SK-N-DZ (cell line): ENCODE results near the gene SLC19A3.
"Not testable (repeated sequence)": the region's sequence is repeated elsewhere in the genome, so short reads cannot be mapped to it uniquely, and the experiment has no call there.

Experiments used
- DNase-seq: peaks from one replicate; pipeline ENCODE4 v3.0.0-alpha.2; 2015; ENCODE audit warnings: low spot score

SLC19A3 gene

DNA sequence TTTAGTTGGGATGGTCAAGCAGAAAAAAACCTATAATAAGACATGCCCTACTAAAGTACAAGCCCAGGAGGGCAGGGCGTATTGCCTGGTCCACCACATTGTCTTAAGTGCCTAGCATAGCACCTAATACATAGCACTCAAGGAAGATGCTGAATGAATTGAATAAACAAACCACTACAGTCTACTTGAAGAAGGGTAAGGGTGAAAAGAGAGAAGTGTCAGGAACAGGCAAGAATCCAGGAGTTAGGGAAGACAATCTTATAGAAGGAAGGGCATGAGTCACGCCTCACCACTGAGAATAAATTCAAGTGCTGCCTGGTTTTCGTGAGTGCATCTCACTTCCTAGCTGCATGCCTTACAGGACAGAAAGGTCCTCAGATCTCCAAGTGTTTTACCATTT, 13.9 kb downstream of the SLC19A3 start:
- DNase-seq: no peak

GRCh38 chr2:227703280-227703732, 14.5 kb downstream of the SLC19A3 start:
- no peak for DNase-seq

DNA sequence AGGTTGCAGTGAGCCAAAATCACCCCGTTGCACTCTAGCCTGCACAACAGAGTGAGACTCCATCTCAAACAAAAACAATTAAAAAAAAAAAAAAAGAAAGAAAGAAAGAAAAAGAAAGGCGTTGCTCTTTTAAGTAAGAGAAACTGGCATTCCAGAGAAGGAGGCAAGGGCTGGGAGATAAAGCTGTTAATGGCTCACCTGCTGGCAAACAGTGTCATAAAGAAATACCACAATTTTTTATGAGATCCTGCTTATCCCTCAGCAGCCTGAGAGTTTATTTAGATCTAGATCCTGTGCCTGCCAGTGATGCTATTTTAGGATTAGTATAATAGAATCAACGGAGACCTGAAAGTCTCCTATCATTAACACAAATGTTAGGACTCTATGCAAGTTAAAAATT, 16.3 kb downstream of the SLC19A3 start:
- DNase-seq: no peak

DNA sequence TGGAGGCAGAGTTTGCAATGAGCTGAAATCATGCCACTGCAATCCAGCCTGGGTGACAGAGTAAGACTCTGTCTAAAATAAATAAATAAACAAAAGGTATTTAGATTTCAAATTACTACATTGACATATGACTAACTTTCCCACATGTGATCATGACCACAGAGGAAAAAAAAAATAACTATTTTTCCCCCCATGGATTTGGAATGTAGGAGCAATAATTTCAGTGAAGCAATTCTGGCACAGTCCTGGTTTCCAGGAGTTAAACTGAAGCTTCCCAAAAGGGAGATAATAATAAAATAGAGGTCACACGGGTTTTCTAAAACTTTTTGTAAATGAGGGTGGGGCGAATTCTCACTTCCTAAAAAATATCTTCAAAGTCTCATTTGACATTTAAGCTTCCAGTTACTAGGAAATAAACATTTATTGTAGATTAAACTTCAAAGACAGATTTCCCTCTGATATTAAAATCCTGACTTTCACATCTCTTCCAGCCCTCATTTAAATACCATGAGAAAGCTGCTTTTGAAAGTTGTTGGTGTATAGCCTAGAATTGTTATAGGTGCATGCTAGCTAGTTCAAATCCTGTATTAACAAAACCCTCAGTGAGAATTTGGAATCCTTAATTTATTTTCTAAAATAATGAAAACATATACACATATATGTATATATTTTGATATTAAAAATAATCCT, 20.7 kb downstream of the SLC19A3 start:
- DNase-seq: no peak

GRCh38 chr2:227687189-227687588, 30.6 kb downstream of the SLC19A3 start:
- no peak for DNase-seq

DNA sequence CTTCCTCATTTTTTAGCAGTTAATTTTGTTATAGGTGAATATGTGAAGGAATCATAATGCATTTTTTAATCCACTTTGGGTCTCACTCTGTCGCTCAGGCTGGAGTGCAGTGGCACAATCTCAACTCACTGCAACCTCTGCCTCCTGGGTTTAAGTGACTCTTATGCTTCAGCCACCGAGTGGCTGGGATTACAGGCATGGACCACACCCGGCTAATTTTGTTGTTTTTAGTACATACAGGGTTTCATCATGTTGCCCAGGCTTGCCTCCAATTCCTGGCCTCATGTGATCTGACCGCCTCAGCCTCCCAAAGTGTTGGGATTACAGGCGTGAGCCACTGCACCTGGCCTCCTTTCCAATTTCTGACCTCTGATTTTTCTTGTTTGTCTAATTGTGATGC, 33.6 kb downstream of the SLC19A3 start:
- no peak for DNase-seq

- DNase-seq: no peak
These were observed 39.9 kb downstream of the SLC19A3 start for GRCh38 chr2:227677928-227678327.

- DNase-seq: no peak
These were observed 43.3 kb downstream of the SLC19A3 start for GRCh38 chr2:227674485-227674884.

- DNase-seq: not testable (repeated sequence)
These were observed 44.2 kb downstream of the SLC19A3 start for GRCh38 chr2:227673620-227674019.

DNA sequence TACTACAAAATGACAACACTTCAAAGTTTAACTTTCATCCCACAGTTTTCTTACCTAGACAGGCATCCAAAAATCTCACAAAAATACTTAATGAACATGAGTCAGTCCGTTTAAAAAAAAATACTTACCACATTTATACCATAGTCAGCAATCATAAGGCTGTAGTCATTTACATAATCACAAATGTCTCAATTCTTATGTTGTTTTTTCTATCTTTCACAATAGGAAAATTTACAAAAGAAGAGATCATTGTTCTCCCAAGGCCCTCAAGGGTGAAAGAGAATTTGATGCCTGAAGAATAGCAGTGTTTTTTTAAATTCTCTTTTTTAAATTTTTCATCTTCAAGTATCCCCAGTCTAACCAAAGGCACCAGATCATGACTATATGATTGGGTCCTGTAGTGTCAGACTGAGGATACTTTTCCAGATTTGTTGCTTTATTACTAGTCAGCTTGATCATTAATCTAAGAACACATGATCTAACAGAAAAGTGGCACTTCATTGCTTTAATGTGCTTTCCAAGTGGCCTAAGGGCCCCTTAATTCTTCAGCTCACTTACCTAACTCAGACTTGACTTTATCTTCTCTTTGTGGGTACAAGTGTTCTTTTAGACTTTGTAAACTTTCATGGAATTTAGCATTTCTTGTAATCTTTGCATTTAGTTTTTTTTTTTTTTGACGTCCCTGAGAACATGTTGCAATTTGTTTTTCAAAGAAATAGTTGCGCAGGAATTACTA, 46.5 kb downstream of the SLC19A3 start:
- no peak for DNase-seq

DNA sequence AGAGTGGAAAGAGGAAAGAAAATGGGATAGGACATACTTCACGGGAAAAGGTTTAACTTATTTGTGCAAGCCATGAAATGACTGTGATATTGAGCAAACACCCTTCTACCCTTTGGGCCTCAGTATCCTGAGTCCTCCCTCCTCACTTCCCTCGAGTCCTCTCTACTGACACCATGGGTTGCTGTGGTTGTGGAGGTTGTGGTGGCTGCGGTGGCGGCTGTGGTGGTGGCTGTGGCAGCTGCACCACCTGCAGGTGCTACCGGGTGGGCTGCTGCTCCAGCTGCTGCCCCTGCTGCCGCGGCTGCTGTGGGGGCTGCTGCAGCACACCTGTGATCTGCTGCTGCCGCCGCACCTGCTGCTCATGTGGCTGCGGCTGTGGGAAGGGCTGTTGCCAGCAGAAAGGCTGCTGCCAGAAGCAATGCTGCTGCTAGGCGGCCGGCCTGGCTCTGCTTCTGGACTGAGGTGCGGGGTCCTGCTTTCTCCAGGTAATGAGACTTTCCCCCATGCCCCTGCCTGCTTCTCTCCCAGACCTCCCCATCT, 51.1 kb downstream of the SLC19A3 start, which contains the start of gene SCYGR5:
Gene SCYGR5, plus strand, starts transcription at position 174 of the 540 bp plus-strand sequence. Its CDS starts 0 bp downstream, at position 174.
- DNase-seq: not testable (repeated sequence)

- no peak for DNase-seq
These were observed 52.5 kb downstream of the SLC19A3 start for GRCh38 chr2:227665189-227665940.

DNA sequence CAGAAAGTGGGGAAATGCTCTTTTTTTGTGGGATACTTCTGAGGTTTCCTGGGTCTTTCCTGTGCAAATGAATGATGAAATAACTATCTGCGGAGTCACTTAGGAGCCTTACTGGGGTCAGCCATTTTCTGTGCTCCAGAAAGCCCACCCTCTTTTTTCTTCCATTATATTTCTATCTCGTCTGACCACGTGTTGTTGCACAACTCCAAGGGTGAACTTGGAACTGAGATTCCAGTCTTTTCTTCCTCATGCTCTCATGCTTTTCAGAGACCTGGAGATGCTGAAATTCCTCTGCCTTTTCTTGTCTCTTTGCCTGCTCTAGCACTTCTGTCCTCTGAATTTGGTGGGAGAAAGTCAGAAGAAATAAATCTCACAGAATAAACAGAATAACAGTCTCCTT, 56.0 kb downstream of the SLC19A3 start:
- DNase-seq: no peak

DNA sequence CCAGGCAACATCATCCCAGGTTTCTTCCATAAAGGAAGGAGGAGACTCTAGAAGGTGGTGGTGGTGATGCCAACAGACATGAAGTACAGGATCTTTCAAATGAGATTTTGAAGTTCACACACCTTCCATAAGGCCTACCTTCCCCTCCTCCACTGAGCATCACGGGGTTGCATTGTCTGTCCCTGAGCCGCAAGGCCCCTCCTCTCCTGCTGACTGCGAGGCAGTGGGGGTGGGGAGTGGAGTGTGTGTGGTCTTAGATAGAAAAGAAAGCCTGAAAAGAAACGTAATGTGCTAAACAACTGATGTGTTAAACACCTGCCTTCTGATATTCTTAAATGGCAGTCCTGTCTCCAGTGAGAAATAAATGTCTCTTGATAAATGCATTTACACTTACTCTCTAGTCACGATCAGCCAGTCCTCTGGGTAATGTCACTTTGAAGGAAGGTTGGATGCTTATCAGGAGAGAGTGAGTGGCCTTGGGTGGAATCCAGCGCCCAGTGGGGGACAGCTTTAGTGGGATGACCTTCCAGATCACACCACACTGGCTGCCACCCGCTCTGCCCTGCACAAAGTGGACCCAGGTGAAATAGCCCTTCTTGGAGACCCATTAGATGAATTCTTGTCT, 56.7 kb downstream of the SLC19A3 start:
- peak; percentile 87 for DNase-seq

DNA sequence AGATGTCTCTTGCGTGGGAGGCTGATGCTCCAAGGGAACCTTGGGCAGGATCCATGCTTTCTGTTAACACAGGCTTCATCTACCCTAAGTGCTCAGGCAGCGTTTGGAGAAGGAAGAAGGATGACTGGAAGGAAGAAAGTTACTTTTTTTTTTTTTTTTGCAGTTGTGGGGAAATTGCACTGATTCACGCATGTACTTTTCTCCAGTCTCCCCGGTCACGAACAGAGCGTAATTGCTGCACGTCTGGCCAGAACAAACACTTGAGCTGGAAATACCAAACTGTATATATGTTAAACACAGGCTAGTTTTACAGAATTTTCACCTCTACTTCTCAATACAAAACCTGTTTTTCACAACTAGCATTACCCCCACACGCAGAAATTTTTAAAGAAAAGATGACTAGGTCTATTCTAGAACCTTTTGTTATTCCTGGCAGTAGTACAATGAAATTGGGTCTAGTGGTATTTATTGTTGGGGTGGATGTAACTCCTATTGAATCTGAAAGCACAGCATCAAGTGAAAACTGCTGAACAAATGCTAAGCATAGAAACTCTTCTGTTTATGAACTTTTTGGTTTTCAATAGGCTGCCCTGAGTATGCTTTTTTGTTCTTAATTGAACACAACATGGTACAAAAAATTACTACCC, 60.5 kb downstream of the SLC19A3 start:
- no peak for DNase-seq

- no peak for DNase-seq
These were observed 62.4 kb downstream of the SLC19A3 start for GRCh38 chr2:227655454-227655853.

GRCh38 chr2:227654426-227654825, 63.4 kb downstream of the SLC19A3 start:
- no peak for DNase-seq

- no peak for DNase-seq
These were observed 64.4 kb downstream of the SLC19A3 start for GRCh38 chr2:227653419-227653818.

DNA sequence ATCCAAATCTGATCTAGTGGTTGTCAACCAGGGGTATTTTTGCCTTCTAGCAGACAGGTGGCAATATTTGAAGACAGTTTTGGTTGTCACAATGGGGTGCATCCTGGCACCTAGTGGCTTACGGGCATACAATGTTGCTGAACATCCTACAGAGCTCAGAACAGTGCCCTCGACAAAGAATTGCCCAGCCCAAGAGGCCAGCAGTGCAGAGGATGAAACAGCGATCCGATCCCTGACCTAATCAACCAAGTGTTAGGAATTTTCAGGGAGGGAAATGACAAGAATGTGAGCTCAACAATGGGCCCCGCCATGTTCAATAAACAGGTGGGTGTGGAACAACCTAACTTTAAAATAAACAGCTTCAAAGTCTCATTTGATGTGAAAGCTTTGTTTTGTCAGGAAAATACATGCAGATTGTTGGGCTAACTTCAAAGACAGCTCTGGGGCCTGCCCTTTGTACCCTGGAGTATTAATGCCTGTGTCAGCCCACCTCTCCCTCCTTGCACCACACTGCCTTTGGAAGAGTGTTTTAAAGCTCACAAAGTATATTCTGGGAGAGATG, 73.8 kb downstream of the SLC19A3 start:
- DNase-seq: no peak

- no peak for DNase-seq
These were observed 75.2 kb downstream of the SLC19A3 start for GRCh38 chr2:227642656-227643055.

DNA sequence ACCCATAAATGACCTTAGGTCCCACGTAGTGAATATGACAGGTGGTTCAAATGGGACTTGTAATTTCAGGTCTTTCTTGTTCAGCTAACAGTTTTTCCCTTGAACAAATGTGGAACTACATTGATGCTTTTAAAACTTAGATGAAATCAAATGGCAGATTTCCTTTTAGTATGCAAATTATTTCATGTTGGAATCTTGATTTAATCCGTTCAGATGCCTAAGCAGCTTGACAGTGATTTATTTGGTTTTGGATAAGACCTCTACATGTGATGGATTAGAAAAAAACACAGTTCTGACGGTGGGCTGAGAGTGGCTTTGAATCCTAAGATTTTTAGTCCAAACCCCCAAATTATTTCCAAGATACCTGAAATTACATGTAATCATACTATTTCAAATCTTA, 83.6 kb downstream of the SLC19A3 start:
- no peak for DNase-seq
